H1 (cell line): Measurements from ENCODE around the gene NCAPD3. TPM values are rescaled to one million over a fixed set of nuclear protein-coding genes. Genes with fewer than 3 reads are reported as not detected.

Experiments
- GTF2F1 ChIP-seq: IDR thresholded peaks from 2 replicates; pipeline ENCODE4 v1.6.1; 2012; ENCODE audit warnings: low read depth, low read length, improper control_type of control experiment, borderline replicate concordance
- polyA plus RNA-seq, 7 experiments: library from polyadenylated mRNA; depleted of rRNA in 3 of 7; stranded (reverse) in 5 of 7; unstranded in 2 of 7; fragments of >200 nt in 5 of 7; fragments of 200-250 nt in 2 of 7; gene quantifications; 1 replicate in 5 of 7; 2 replicates in 1 of 7; 4 replicates in 1 of 7; pipeline versions ENCODE4 v1.2.1 to v1.2.3, GENCODE V29; 2011 to 2013; ENCODE audit warnings: missing spikeins in 2 of 7, mixed read lengths in 2 of 7
- total RNA-seq: library from RNA; stranded (reverse); fragmentation: NEBNext Ultra II Directional; extraction: Animal tissue kit (Norgen Biotek cat#: 25700); gene quantifications from 2 replicates; pipeline ENCODE4 v1.2.1, GENCODE V29; 2021
- TF ChIP-seq, protein P1 (sequence below): fragments of 300-600 bp; sonication (generic); IDR thresholded peaks from 2 replicates; pipeline ENCODE4 v1.7.1; 2012; ENCODE audit warnings: low read length, moderate library complexity, mild to moderate bottlenecking, inconsistent platforms; ENCODE audit not compliant: insufficient replicate concordance

NCAPD3 gene
- total and polyA plus RNA-seq, 2 of the 8 experiments (the other 6 are each of a cell fraction or from before 2014, with no cell fraction given) = 26.5 to 55.2 TPM

DNA sequence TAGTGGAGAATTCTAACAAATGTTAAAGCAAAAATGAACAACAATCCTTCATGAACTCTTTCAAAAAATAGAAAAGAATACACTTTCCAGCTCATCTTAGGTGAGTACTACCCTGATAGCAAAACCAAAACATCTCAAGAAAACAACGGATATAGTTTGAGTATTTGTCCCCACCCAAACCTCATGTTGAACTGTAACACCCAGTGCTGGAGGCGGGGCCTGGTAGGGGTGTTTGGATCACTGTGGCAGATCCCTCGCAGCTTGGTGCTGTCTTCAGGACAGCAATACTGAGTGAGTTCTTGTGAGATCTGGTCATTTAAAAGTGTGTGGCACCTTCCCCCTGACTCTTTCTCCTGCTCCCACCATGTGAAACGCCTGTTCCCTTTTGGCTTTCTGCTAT, 27.0 kb downstream of the NCAPD3 start (continued):
- TF ChIP-seq, protein P1, sequence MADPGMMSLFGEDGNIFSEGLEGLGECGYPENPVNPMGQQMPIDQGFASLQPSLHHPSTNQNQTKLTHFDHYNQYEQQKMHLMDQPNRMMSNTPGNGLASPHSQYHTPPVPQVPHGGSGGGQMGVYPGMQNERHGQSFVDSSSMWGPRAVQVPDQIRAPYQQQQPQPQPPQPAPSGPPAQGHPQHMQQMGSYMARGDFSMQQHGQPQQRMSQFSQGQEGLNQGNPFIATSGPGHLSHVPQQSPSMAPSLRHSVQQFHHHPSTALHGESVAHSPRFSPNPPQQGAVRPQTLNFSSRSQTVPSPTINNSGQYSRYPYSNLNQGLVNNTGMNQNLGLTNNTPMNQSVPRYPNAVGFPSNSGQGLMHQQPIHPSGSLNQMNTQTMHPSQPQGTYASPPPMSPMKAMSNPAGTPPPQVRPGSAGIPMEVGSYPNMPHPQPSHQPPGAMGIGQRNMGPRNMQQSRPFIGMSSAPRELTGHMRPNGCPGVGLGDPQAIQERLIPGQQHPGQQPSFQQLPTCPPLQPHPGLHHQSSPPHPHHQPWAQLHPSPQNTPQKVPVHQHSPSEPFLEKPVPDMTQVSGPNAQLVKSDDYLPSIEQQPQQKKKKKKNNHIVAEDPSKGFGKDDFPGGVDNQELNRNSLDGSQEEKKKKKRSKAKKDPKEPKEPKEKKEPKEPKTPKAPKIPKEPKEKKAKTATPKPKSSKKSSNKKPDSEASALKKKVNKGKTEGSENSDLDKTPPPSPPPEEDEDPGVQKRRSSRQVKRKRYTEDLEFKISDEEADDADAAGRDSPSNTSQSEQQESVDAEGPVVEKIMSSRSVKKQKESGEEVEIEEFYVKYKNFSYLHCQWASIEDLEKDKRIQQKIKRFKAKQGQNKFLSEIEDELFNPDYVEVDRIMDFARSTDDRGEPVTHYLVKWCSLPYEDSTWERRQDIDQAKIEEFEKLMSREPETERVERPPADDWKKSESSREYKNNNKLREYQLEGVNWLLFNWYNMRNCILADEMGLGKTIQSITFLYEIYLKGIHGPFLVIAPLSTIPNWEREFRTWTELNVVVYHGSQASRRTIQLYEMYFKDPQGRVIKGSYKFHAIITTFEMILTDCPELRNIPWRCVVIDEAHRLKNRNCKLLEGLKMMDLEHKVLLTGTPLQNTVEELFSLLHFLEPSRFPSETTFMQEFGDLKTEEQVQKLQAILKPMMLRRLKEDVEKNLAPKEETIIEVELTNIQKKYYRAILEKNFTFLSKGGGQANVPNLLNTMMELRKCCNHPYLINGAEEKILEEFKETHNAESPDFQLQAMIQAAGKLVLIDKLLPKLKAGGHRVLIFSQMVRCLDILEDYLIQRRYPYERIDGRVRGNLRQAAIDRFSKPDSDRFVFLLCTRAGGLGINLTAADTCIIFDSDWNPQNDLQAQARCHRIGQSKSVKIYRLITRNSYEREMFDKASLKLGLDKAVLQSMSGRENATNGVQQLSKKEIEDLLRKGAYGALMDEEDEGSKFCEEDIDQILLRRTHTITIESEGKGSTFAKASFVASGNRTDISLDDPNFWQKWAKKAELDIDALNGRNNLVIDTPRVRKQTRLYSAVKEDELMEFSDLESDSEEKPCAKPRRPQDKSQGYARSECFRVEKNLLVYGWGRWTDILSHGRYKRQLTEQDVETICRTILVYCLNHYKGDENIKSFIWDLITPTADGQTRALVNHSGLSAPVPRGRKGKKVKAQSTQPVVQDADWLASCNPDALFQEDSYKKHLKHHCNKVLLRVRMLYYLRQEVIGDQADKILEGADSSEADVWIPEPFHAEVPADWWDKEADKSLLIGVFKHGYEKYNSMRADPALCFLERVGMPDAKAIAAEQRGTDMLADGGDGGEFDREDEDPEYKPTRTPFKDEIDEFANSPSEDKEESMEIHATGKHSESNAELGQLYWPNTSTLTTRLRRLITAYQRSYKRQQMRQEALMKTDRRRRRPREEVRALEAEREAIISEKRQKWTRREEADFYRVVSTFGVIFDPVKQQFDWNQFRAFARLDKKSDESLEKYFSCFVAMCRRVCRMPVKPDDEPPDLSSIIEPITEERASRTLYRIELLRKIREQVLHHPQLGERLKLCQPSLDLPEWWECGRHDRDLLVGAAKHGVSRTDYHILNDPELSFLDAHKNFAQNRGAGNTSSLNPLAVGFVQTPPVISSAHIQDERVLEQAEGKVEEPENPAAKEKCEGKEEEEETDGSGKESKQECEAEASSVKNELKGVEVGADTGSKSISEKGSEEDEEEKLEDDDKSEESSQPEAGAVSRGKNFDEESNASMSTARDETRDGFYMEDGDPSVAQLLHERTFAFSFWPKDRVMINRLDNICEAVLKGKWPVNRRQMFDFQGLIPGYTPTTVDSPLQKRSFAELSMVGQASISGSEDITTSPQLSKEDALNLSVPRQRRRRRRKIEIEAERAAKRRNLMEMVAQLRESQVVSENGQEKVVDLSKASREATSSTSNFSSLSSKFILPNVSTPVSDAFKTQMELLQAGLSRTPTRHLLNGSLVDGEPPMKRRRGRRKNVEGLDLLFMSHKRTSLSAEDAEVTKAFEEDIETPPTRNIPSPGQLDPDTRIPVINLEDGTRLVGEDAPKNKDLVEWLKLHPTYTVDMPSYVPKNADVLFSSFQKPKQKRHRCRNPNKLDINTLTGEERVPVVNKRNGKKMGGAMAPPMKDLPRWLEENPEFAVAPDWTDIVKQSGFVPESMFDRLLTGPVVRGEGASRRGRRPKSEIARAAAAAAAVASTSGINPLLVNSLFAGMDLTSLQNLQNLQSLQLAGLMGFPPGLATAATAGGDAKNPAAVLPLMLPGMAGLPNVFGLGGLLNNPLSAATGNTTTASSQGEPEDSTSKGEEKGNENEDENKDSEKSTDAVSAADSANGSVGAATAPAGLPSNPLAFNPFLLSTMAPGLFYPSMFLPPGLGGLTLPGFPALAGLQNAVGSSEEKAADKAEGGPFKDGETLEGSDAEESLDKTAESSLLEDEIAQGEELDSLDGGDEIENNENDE = no peak
- no peak for TF ChIP-seq GTF2F1
